ENCODE results near the gene TEP1.
A peak's percentile ranks its signal among the peaks of the same experiment; 100 is the strongest.

TEP1 gene

DNA sequence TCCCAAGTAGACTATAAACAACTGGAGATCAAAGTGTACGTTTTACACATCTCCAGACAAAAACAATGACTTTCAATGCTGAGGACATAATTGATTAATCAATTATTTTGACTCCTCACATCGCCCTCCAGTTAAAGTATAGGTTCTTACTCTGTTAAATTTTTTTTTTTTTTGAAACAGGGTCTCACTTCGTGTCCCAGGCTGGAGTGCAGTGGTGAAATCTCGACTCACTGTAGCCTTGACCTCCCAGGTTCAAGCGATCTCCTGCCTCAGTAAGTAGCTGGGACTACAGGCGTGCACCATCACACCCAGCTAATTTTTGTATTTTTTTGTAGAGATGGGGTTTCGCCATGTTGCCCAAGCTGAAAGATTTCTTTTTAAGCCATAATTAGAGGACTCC lies 79.3 kb downstream of the TEP1 start:
- no peak overlapping the region for H4K12ac ChIP-seq (ENCODE audit: low read depth, low read length)
- H3K4me2 ChIP-seq (ENCODE audit: low read length) = no peak overlapping the region
- no peak overlapping the region for H3K18ac ChIP-seq (ENCODE audit: low read length)
- peaks cover 3% of the 10 kb centered on the region for H3K79me1 ChIP-seq (ENCODE audit: low read length)
- no peak overlapping the region for H4K91ac ChIP-seq (ENCODE audit: low read depth, low read length)
- H2BK120ac ChIP-seq (ENCODE audit: insufficient read depth, low read length, poor library complexity) = no peak overlapping the region
- no peak overlapping the region for H3K4ac ChIP-seq (ENCODE audit: low read depth, low read length)
- H3K79me2 ChIP-seq (ENCODE audit: control insufficient read depth, insufficient read depth, low read length, poor library complexity) = peaks cover 7% of the 10 kb centered on the region
- no peak overlapping the region for H4K8ac ChIP-seq (ENCODE audit: low read depth, low read length)
- no peak overlapping the region for H2AK5ac ChIP-seq (ENCODE audit: low read length)
- no peak overlapping the region for H3K4me3 ChIP-seq (ENCODE audit: low read depth, low read length)
- H3K27me3 ChIP-seq (ENCODE audit: insufficient read depth, low read length) = no peaks in the 10 kb centered on the region
- no peak overlapping the region for H2AFZ ChIP-seq (ENCODE audit: insufficient read depth, low read length, poor library complexity)
- no peak overlapping the region for H3K23ac ChIP-seq (ENCODE audit: low read length)
- no peak overlapping the region for H2BK5ac ChIP-seq (ENCODE audit: low read depth, low read length, poor library complexity)
- H3K36me3 ChIP-seq (ENCODE audit: control insufficient read depth in 1 of 2, insufficient read depth in 2 of 2, low read length in 2 of 2) = peaks cover 0 to 1% of the 10 kb centered on the region in 2 experiments
- no peak overlapping the region for H3K27ac ChIP-seq (ENCODE audit: low read depth, low read length)
- no peak overlapping the region for H2BK12ac ChIP-seq (ENCODE audit: low read length)
- H3K9me3 ChIP-seq (ENCODE audit: insufficient read depth, low read depth, low read length) = no peaks in the 10 kb centered on the region
- no peak for DNase-seq
- no peak overlapping the region for H3K14ac ChIP-seq (ENCODE audit: low read length)
- no peaks in the 10 kb centered on the region for H3K4me1 ChIP-seq (ENCODE audit: control insufficient read depth in 1 of 2, insufficient read depth in 2 of 2, low read length in 2 of 2)
- WGBS (ENCODE audit: extremely low coverage, insufficient coverage, insufficient read length) = no CpG with 5 or more reads among the region's 7 CpGs
- H3K9ac ChIP-seq (ENCODE audit: low read length) = no peak overlapping the region

DNA sequence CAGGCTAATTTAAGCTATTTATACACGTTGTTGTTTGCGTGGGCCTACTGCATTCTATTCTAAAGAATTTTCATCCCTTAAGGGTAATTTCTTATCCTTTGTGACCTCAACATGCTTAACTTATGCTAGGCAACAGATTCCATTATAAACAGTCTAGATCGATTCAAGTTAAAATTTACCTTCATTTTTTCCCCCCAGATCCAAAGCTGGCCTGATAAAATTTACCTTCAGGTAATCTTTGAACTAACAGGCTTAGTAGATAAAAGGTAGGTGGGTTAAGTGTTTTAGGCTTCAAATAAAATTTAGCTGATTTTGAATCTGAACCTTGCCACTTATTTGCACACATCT lies 79.8 kb downstream of the TEP1 start:
- no peak overlapping the region for H3K4ac ChIP-seq (ENCODE audit: low read depth, low read length)
- H3K23ac ChIP-seq (ENCODE audit: low read length) = no peak overlapping the region
- H3K27ac ChIP-seq (ENCODE audit: low read depth, low read length) = no peak overlapping the region
- H4K8ac ChIP-seq (ENCODE audit: low read depth, low read length) = no peak overlapping the region
- H2AK5ac ChIP-seq (ENCODE audit: low read length) = no peak overlapping the region
- H3K9ac ChIP-seq (ENCODE audit: low read length) = no peak overlapping the region
- no peaks in the 10 kb centered on the region for H3K27me3 ChIP-seq (ENCODE audit: insufficient read depth, low read length)
- H4K12ac ChIP-seq (ENCODE audit: low read depth, low read length) = no peak overlapping the region
- peaks cover 7% of the 10 kb centered on the region for H3K79me2 ChIP-seq (ENCODE audit: control insufficient read depth, insufficient read depth, low read length, poor library complexity)
- no CpG with 5 or more reads among the region's 3 CpGs for WGBS (ENCODE audit: extremely low coverage, insufficient coverage, insufficient read length)
- H3K4me1 ChIP-seq (ENCODE audit: control insufficient read depth in 1 of 2, insufficient read depth in 2 of 2, low read length in 2 of 2) = no peaks in the 10 kb centered on the region
- H4K91ac ChIP-seq (ENCODE audit: low read depth, low read length) = no peak overlapping the region
- H2BK120ac ChIP-seq (ENCODE audit: insufficient read depth, low read length, poor library complexity) = no peak overlapping the region
- H2AFZ ChIP-seq (ENCODE audit: insufficient read depth, low read length, poor library complexity) = no peak overlapping the region
- peaks cover 3% of the 10 kb centered on the region for H3K79me1 ChIP-seq (ENCODE audit: low read length)
- no peak overlapping the region for H2BK12ac ChIP-seq (ENCODE audit: low read length)
- no peak overlapping the region for H2BK5ac ChIP-seq (ENCODE audit: low read depth, low read length, poor library complexity)
- H3K18ac ChIP-seq (ENCODE audit: low read length) = no peak overlapping the region
- H3K36me3 ChIP-seq (ENCODE audit: control insufficient read depth in 1 of 2, insufficient read depth in 2 of 2, low read length in 2 of 2) = peaks cover 0 to 1% of the 10 kb centered on the region in 2 experiments
- no peak overlapping the region for H3K14ac ChIP-seq (ENCODE audit: low read length)
- no peak for DNase-seq
- no peak overlapping the region for H3K4me3 ChIP-seq (ENCODE audit: low read depth, low read length)
- H3K9me3 ChIP-seq (ENCODE audit: insufficient read depth, low read depth, low read length) = no peaks in the 10 kb centered on the region
- H3K4me2 ChIP-seq (ENCODE audit: low read length) = no peak overlapping the region

DNA sequence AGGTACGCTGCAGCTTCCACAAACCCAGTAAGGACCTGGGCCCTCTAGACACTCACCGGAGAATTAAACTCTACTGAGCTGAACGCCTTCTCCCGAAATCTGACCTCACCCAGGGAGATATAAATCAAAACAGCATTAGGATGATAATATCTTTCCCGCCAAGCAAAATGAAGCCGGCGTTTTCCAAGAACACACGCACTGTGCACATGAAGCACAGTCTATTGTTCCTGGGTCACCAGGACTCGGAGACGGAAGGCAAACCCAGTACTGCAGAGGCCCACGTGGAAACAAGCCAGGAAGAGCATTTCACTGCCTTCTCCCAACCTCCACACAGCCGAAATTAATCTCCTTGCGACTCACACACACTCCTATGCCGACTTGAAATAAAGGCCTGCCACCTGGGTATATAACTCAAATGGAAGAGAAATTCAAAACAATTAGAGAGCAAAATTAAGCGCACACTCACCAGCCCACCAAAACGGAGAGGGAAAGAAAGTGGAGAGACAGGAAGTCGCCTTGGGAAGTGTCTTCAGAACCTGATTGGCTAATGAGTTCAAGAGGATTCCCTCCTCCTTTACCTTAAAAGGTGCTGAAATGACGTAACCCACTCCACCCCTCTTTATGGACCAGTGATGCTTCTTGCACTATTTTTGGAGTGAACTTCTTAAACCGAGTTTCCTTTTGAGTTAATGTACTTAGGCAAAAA lies 80.4 kb downstream of the TEP1 start, which contains the start of gene CCNB1IP1:
Gene CCNB1IP1 (minus strand): TSS at position 492 of the 706 bp plus-strand sequence. CDS start 16,756 bp downstream, outside the sequence.
- Histone ChIP-seq H3K9ac (ENCODE audit: low read length) (peak within 1 kb of the TSS; percentile 84), H3K4me1 (ENCODE audit: control insufficient read depth in 1 of 2, insufficient read depth in 2 of 2, low read length in 2 of 2) (no peaks in the 10 kb centered on the region), H3K27me3 (ENCODE audit: insufficient read depth, low read length) (no peaks in the 10 kb centered on the region), H3K18ac (ENCODE audit: low read length) (no peak within 1 kb of the TSS), H3K4me3 (ENCODE audit: low read depth, low read length) (peak within 1 kb of the TSS; percentile 71), H3K36me3 (ENCODE audit: control insufficient read depth in 1 of 2, insufficient read depth in 2 of 2, low read length in 2 of 2) (peaks cover 0 to 1% of the 10 kb centered on the region in 2 experiments), H2BK5ac (ENCODE audit: low read depth, low read length, poor library complexity) (peak within 1 kb of the TSS; percentile 27), H4K8ac (ENCODE audit: low read depth, low read length) (peak within 1 kb of the TSS; percentile 3), H2AK5ac (ENCODE audit: low read length) (no peak within 1 kb of the TSS), H4K12ac (ENCODE audit: low read depth, low read length) (no peak within 1 kb of the TSS), H2AFZ (ENCODE audit: insufficient read depth, low read length, poor library complexity) (peak within 1 kb of the TSS; percentile 15), H3K4me2 (ENCODE audit: low read length) (peak within 1 kb of the TSS; percentile 91), H4K91ac (ENCODE audit: low read depth, low read length) (peak within 1 kb of the TSS; percentile 19), H2BK120ac (ENCODE audit: insufficient read depth, low read length, poor library complexity) (no peak within 1 kb of the TSS), H3K23ac (ENCODE audit: low read length) (no peak within 1 kb of the TSS), H2BK12ac (ENCODE audit: low read length) (no peak within 1 kb of the TSS), H3K9me3 (ENCODE audit: insufficient read depth, low read depth, low read length) (no peaks in the 10 kb centered on the region), H3K79me1 (ENCODE audit: low read length) (peaks cover 3% of the 10 kb centered on the region), H3K14ac (ENCODE audit: low read length) (no peak within 1 kb of the TSS), H3K79me2 (ENCODE audit: control insufficient read depth, insufficient read depth, low read length, poor library complexity) (peaks cover 7% of the 10 kb centered on the region), H3K4ac (ENCODE audit: low read depth, low read length) (peak within 1 kb of the TSS; percentile 88), H3K27ac (ENCODE audit: low read depth, low read length) (peak within 1 kb of the TSS; percentile 25)
- WGBS (ENCODE audit: extremely low coverage, insufficient coverage, insufficient read length) = no CpG with 5 or more reads among the region's 19 CpGs
- peak; percentile 46 to 80 for DNase-seq

DNA sequence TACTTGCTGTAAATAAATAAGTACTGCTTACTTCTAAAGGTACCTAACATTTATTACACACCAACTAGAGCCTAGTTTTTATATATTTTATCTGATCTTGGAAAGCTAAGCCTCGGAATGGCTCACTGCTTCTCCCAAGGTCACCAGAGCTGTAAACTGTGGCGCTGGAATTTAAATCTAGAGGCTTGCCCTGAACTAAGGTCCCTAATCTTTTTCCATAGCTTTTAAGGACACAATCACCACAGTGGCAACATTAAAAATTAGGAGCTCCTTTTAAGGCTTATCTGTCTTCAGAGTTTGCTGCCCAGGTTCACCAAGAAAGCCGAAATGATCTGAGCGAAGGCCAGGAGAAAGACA lies 80.9 kb downstream of the TEP1 start:
- Histone ChIP-seq H3K79me2 (ENCODE audit: control insufficient read depth, insufficient read depth, low read length, poor library complexity) (peaks cover 7% of the 10 kb centered on the region), H4K12ac (ENCODE audit: low read depth, low read length) (no peak overlapping the region), H3K23ac (ENCODE audit: low read length) (no peak overlapping the region), H4K8ac (ENCODE audit: low read depth, low read length) (peak overlapping the region; percentile 3), H3K27ac (ENCODE audit: low read depth, low read length) (peak overlapping the region; percentile 25), H3K36me3 (ENCODE audit: control insufficient read depth in 1 of 2, insufficient read depth in 2 of 2, low read length in 2 of 2) (peaks cover 0 to 1% of the 10 kb centered on the region in 2 experiments), H3K4me3 (ENCODE audit: low read depth, low read length) (peak overlapping the region; percentile 71), H2BK120ac (ENCODE audit: insufficient read depth, low read length, poor library complexity) (no peak overlapping the region), H2BK12ac (ENCODE audit: low read length) (no peak overlapping the region), H3K14ac (ENCODE audit: low read length) (no peak overlapping the region), H2BK5ac (ENCODE audit: low read depth, low read length, poor library complexity) (peak overlapping the region; percentile 27), H3K4ac (ENCODE audit: low read depth, low read length) (peak overlapping the region; percentile 88), H3K4me2 (ENCODE audit: low read length) (peak overlapping the region; percentile 91), H3K27me3 (ENCODE audit: insufficient read depth, low read length) (no peaks in the 10 kb centered on the region), H3K4me1 (ENCODE audit: control insufficient read depth in 1 of 2, insufficient read depth in 2 of 2, low read length in 2 of 2) (no peaks in the 10 kb centered on the region), H3K79me1 (ENCODE audit: low read length) (peaks cover 3% of the 10 kb centered on the region), H3K9ac (ENCODE audit: low read length) (peak overlapping the region; percentile 84), H3K18ac (ENCODE audit: low read length) (no peak overlapping the region), H3K9me3 (ENCODE audit: insufficient read depth, low read depth, low read length) (no peaks in the 10 kb centered on the region), H2AFZ (ENCODE audit: insufficient read depth, low read length, poor library complexity) (peak overlapping the region; percentile 15), H4K91ac (ENCODE audit: low read depth, low read length) (peak overlapping the region; percentile 19), H2AK5ac (ENCODE audit: low read length) (no peak overlapping the region)
- no CpG with 5 or more reads among the region's 4 CpGs for WGBS (ENCODE audit: extremely low coverage, insufficient coverage, insufficient read length)
- peak in 1 of 2 donors; percentile 20 for DNase-seq
